Endodermal cell (in vitro differentiated cells): ENCODE results near the gene ZNF319. TPM values are rescaled to one million over a fixed set of nuclear protein-coding genes. Genes with fewer than 3 reads are reported as not detected.

ENCODE experiments used
- DNase-seq: peaks from one replicate; pipeline ENCODE4 v3.0.0-alpha.2; 2017
- H3K27ac ChIP-seq: 2 replicates; pipeline ENCODE4 v1.5.1; 2013; ENCODE audit warnings: mild to moderate bottlenecking, low read depth, low read length, moderate library complexity
- H3K27me3 ChIP-seq: 2 replicates; pipeline ENCODE4 v1.6.1; 2013; ENCODE audit warnings: mild to moderate bottlenecking, low read length, moderate library complexity; ENCODE audit not compliant: insufficient read depth, control insufficient read depth, poor library complexity, severe bottlenecking
- H3K36me3 ChIP-seq: 2 replicates; pipeline ENCODE4 v1.7.0; 2013; ENCODE audit warnings: mild to moderate bottlenecking, low read length, moderate library complexity; ENCODE audit not compliant: control insufficient read depth, insufficient read depth
- H3K4me1 ChIP-seq: one replicate; pipeline ENCODE4 v1.7.0; 2013; ENCODE audit warnings: low read length; ENCODE audit not compliant: control insufficient read depth, insufficient read depth
- H3K4me3 ChIP-seq: 2 replicates; pipeline ENCODE4 v1.5.1; 2013; ENCODE audit warnings: mild to moderate bottlenecking, low read length, moderate library complexity
- H3K9ac ChIP-seq: 2 replicates; pipeline ENCODE4 v1.6.1; 2013; ENCODE audit warnings: mild to moderate bottlenecking, low read length, moderate library complexity; ENCODE audit not compliant: poor library complexity, severe bottlenecking; ENCODE audit errors: extremely low read depth
- H3K9me3 ChIP-seq: 2 replicates; pipeline ENCODE4 v1.6.1; 2013; ENCODE audit warnings: mild to moderate bottlenecking, low read length, moderate library complexity; ENCODE audit not compliant: control insufficient read depth
- H3K27ac Mint-ChIP-seq: 2 replicates; pipeline ENCODE4 v1.8.0; 2020; ENCODE audit warnings: mixed read lengths
- H3K27me3 Mint-ChIP-seq: 2 replicates; pipeline ENCODE4 v1.8.0; 2021; ENCODE audit warnings: mild to moderate bottlenecking, mixed read lengths; ENCODE audit not compliant: insufficient read depth
- H3K36me3 Mint-ChIP-seq: 2 replicates; pipeline ENCODE4 v1.8.0; 2020; ENCODE audit warnings: low read depth, mixed read lengths
- H3K4me1 Mint-ChIP-seq: 2 replicates; pipeline ENCODE4 v1.8.0; 2020; ENCODE audit warnings: mixed read lengths
- H3K4me3 Mint-ChIP-seq: 2 replicates; pipeline ENCODE4 v1.8.0; 2020; ENCODE audit warnings: mild to moderate bottlenecking, moderate library complexity, mixed read lengths
- H3K9me3 Mint-ChIP-seq: 2 replicates; pipeline ENCODE4 v1.8.0; 2020; ENCODE audit warnings: mild to moderate bottlenecking, mixed read lengths
- CTCF ChIP-seq: fragments of 200-600 bp; sonication (generic); conservative IDR thresholded peaks from 2 replicates; pipeline ENCODE4 v1.5.0; 2021; ENCODE audit warnings: antibody characterized with exemption, mild to moderate bottlenecking
- WGBS, 2 experiments: methylation state at CpG; one replicate each; pipeline versions ENCODE4 v1.1.5 to v1.1.7; 2013; ENCODE audit warnings: missing lambda C conversion rate in 2 of 2, mixed read lengths in 1 of 2; ENCODE audit not compliant: insufficient coverage in 1 of 2, insufficient read length in 1 of 2; 5-methylcytosine and 5-hydroxymethylcytosine counted together
- total RNA-seq, 2 donors: library from RNA; stranded (reverse); fragmentation: NEBNext Ultra II Directional in 1 of 2; extraction: Animal tissue kit (Norgen Biotek cat#: 25700) in 1 of 2; gene quantifications; 2 replicates in 1 of 2; 3 replicates in 1 of 2; pipeline ENCODE4 v1.2.1, GENCODE V29; 2021

Gene ZNF319
- total RNA-seq, 2 donors from 2014 or later: 9.8 to 10.8 TPM

GRCh38 chr16:57967916-57968315 is 32.6 kb downstream of the ZNF319 start:
- Histone ChIP-seq H3K4me1 (no peaks in the 10 kb centered on the region), H3K4me3 (no peak overlapping the region), H3K27me3 (no peaks in the 10 kb centered on the region), H3K9ac (no peak overlapping the region), H3K36me3 (no peaks in the 10 kb centered on the region), H3K27ac (no peak overlapping the region), H3K9me3 (no peaks in the 10 kb centered on the region)
- no peaks in the 10 kb centered on the region for H3K9me3 Mint-ChIP-seq
- no peak overlapping the region for H3K27ac Mint-ChIP-seq
- H3K27me3 Mint-ChIP-seq: no peaks in the 10 kb centered on the region
- no peaks in the 10 kb centered on the region for H3K36me3 Mint-ChIP-seq
- no peak for DNase-seq
- TF ChIP-seq CTCF: no peak
- H3K4me1 Mint-ChIP-seq: peaks cover 4% of the 10 kb centered on the region
- no peak overlapping the region for H3K4me3 Mint-ChIP-seq

DNA sequence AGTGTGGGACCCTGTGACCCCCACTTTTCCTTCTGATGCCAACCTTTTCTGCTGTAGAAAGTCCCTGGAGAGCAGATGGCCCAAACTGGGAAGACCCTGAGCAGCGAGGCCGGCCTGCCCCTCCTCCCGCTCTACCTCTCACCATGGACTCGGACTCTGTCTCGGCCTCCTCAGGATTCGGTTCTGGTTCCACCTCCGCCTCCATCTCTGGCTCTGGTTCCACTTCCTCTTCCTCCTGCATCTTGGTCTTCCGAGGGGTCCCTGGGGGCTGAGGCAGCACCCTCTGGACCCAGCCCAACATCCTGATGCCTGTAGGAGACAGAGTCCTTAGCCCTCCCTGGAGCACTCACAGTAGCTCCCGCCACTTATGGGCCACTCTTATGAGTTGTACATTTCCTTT is 33.5 kb downstream of the ZNF319 start:
- Mint-ChIP-seq H3K27me3 (no peaks in the 10 kb centered on the region), H3K27ac (peak overlapping the region; percentile 67), H3K9me3 (no peaks in the 10 kb centered on the region), H3K36me3 (no peaks in the 10 kb centered on the region), H3K4me1 (peaks cover 4% of the 10 kb centered on the region), H3K4me3 (no peak overlapping the region)
- Histone ChIP-seq H3K4me1 (no peaks in the 10 kb centered on the region), H3K36me3 (no peaks in the 10 kb centered on the region), H3K27ac (no peak overlapping the region), H3K27me3 (no peaks in the 10 kb centered on the region), H3K4me3 (no peak overlapping the region), H3K9me3 (no peaks in the 10 kb centered on the region), H3K9ac (no peak overlapping the region)
- DNase-seq: no peak
- 83 to 98% methylated on average over 7 to 9 of the region's 9 CpGs for WGBS, 2 experiments
- TF ChIP-seq CTCF: no peak

- H3K27ac ChIP-seq: no peak overlapping the region
- no peak overlapping the region for H3K27ac Mint-ChIP-seq
- H3K9me3 ChIP-seq: no peaks in the 10 kb centered on the region
- WGBS, 2 experiments: 85 to 87% methylated on average over 3 to 4 of the region's 4 CpGs
- no peaks in the 10 kb centered on the region for H3K27me3 Mint-ChIP-seq
- peak; percentile 19 for DNase-seq
- no peaks in the 10 kb centered on the region for H3K36me3 ChIP-seq
- H3K27me3 ChIP-seq: no peaks in the 10 kb centered on the region
- no peak overlapping the region for H3K9ac ChIP-seq
- TF ChIP-seq CTCF: no peak
- H3K9me3 Mint-ChIP-seq: no peaks in the 10 kb centered on the region
- peaks cover 4% of the 10 kb centered on the region for H3K4me1 Mint-ChIP-seq
- no peak overlapping the region for H3K4me3 Mint-ChIP-seq
- H3K36me3 Mint-ChIP-seq: no peaks in the 10 kb centered on the region
- H3K4me3 ChIP-seq: no peak overlapping the region
- no peaks in the 10 kb centered on the region for H3K4me1 ChIP-seq
Measured at GRCh38 chr16:57966204-57966771, 34.2 kb downstream of the ZNF319 start.
